HCT116 (cell line): Measurements from ENCODE around the gene FBXW4. TPM values are rescaled to one million over a fixed set of nuclear protein-coding genes. Genes with fewer than 3 reads are reported as not detected.

Experiments used
- ATAC-seq: fragments of 200-7000 bp; cut with Tn5 transposase; 2 replicates; pipeline ENCODE4 v1.9.1; 2020; ENCODE audit warnings: mild to moderate bottlenecking, moderate library complexity
- BruUV-seq: library from RNA; stranded (reverse); fragments of 400-500 nt; replicated peaks from 2 replicates; lab custom pipeline; 2021; lab: Mats Ljungman, UMichigan
- CTCF ChIA-PET: fragments of 300-600 bp; sonication (Branson Sonifier 250); formaldehyde crosslinking; loops from one replicate; lab custom pipeline; 2021; ENCODE audit warnings: antibody characterized with exemption; lab: Charles Lee
- POLR2A ChIA-PET: fragments of 300-600, 350-600 bp; sonication (Branson Sonifier 250); formaldehyde crosslinking; loops from one replicate; lab custom pipeline; 2021; ENCODE audit warnings: antibody characterized with exemption; lab: Charles Lee
- RAD21 ChIA-PET, 2 experiments: fragments of 300-600 bp; sonication (Branson Sonifier 250); formaldehyde crosslinking; loops; one replicate each; lab custom pipeline; 2023; ENCODE audit warnings: low total read pairs in 2 of 2; ENCODE audit not compliant: uncharacterized antibody in 2 of 2, unreplicated experiment in 2 of 2, low non-redundant PET in 1 of 2; lab: Charles Lee
- DNase-seq: peaks from one replicate; pipeline ENCODE4 v3.0.0-alpha.2; 2010; ENCODE audit warnings: low read depth, low spot score
- H2AFZ ChIP-seq: fragments of 200-600 bp; shearing (Covaris generic), sonication (generic); 2 replicates; pipeline ENCODE4 v1.6.1; 2017; ENCODE audit warnings: low read depth, mixed run types, mixed read lengths, antibody characterized with exemption, low read length; ENCODE audit not compliant: poor library complexity, severe bottlenecking
- H3K27ac ChIP-seq: 2 replicates; pipeline ENCODE4 v1.5.1; 2012; ENCODE audit warnings: low read depth, low read length
- H3K27me3 ChIP-seq: fragments of 200-600 bp; sonication (generic); 2 replicates; pipeline ENCODE4 v1.6.1; 2016; ENCODE audit warnings: mixed run types, low read length, mixed read lengths; ENCODE audit not compliant: insufficient read depth
- H3K36me3 ChIP-seq, 2 experiments: fragments of 200-500 bp in 1 of 2; fragments of 200-600 bp in 1 of 2; sonication (Bioruptor generic) in 1 of 2; sonication (generic) in 1 of 2; 2 replicates each; pipeline versions ENCODE4 v1.5.1 to v1.6.1; 2014 to 2016; ENCODE audit warnings: low read length in 2 of 2, inconsistent platforms in 1 of 2, mixed read lengths in 1 of 2, mixed run types in 1 of 2; ENCODE audit not compliant: insufficient read depth in 2 of 2, control insufficient read depth in 1 of 2
- H3K4me1 ChIP-seq, 2 experiments: fragments of 200-600 bp in 1 of 2; sonication (generic) in 1 of 2; 2 replicates each; pipeline versions ENCODE4 v1.5.1 to v1.6.1; 2012 to 2017; ENCODE audit warnings: low read length in 2 of 2, inconsistent platforms in 1 of 2, mild to moderate bottlenecking in 1 of 2, mixed read lengths in 1 of 2, mixed run types in 1 of 2, moderate library complexity in 1 of 2; ENCODE audit not compliant: insufficient read depth in 2 of 2, control insufficient read depth in 1 of 2
- H3K4me2 ChIP-seq: fragments of 200-600 bp; sonication (generic); 2 replicates; pipeline ENCODE4 v1.6.1; 2017; ENCODE audit warnings: mixed run types, low read length, mixed read lengths
- H3K4me3 ChIP-seq, 2 experiments: fragments of 200-600 bp in 1 of 2; sonication (generic) in 1 of 2; replicated peaks in 1 of 2; 2 replicates each; pipeline ENCODE4 v1.5.1; 2011 to 2016; ENCODE audit warnings: low read length in 2 of 2, control low read depth in 1 of 2, low read depth in 1 of 2, mild to moderate bottlenecking in 1 of 2, mixed read lengths in 1 of 2, mixed run types in 1 of 2
- H3K79me2 ChIP-seq: fragments of 200-600 bp; sonication (generic); 2 replicates; pipeline ENCODE4 v1.6.1; 2017; ENCODE audit warnings: mild to moderate bottlenecking, mixed run types, low read length, moderate library complexity, mixed read lengths; ENCODE audit not compliant: insufficient read depth
- H3K9ac ChIP-seq: fragments of 200-600 bp; sonication (generic); 2 replicates; pipeline ENCODE4 v1.6.1; 2016; ENCODE audit warnings: low read length, mixed read lengths
- H3K9me2 ChIP-seq: fragments of 200-600 bp; sonication (generic), shearing (Covaris generic); 2 replicates; pipeline ENCODE4 v1.6.1; 2017; ENCODE audit warnings: mixed run types, mild to moderate bottlenecking, moderate library complexity; ENCODE audit not compliant: insufficient read depth
- H3K9me3 ChIP-seq, 2 experiments: fragments of 200-500 bp in 1 of 2; fragments of 200-600 bp in 1 of 2; sonication (Bioruptor generic) in 1 of 2; sonication (generic) in 1 of 2; 2 replicates each; pipeline ENCODE4 v1.6.1; 2014 to 2017; ENCODE audit warnings: low read length in 2 of 2, mixed read lengths in 2 of 2, inconsistent platforms in 1 of 2, low read depth in 1 of 2, mild to moderate bottlenecking in 1 of 2, mixed run types in 1 of 2, moderate library complexity in 1 of 2; ENCODE audit not compliant: control insufficient read depth in 1 of 2, insufficient read depth in 1 of 2
- H4K20me1 ChIP-seq: fragments of 200-600 bp; sonication (generic), shearing (Covaris generic); 2 replicates; pipeline ENCODE4 v1.6.1; 2017; ENCODE audit warnings: mixed run types, mild to moderate bottlenecking, moderate library complexity; ENCODE audit not compliant: insufficient read depth
- ATF3 ChIP-seq: IDR thresholded peaks from 2 replicates; pipeline ENCODE4 v1.6.1; 2012
- CBX3 ChIP-seq: IDR thresholded peaks from 2 replicates; pipeline ENCODE4 v1.6.1; 2012; ENCODE audit warnings: low read depth
- CEBPB ChIP-seq: IDR thresholded peaks from 2 replicates; pipeline ENCODE4 v1.6.1; 2012; ENCODE audit warnings: low read depth
- EGR1 ChIP-seq: IDR thresholded peaks from 2 replicates; pipeline ENCODE4 v1.6.1; 2012; ENCODE audit warnings: low read depth
- ELF1 ChIP-seq: IDR thresholded peaks from 2 replicates; pipeline ENCODE4 v1.6.1; 2012; ENCODE audit warnings: low read depth, borderline replicate concordance
- EZH2 ChIP-seq: fragments of 200-600 bp; sonication (generic); IDR thresholded peaks from 2 replicates; pipeline ENCODE4 v1.6.1; 2017; ENCODE audit warnings: antibody characterized with exemption, mixed run types
- EZH2phosphoT487 ChIP-seq: fragments of 200-600 bp; IDR thresholded peaks from 2 replicates; pipeline ENCODE4 v1.6.1; 2018; ENCODE audit warnings: antibody characterized with exemption, borderline replicate concordance
- FOSL1 ChIP-seq: IDR thresholded peaks from 2 replicates; pipeline ENCODE4 v1.6.1; 2012; ENCODE audit warnings: low read depth
- JUND ChIP-seq: IDR thresholded peaks from 2 replicates; pipeline ENCODE4 v1.6.1; 2012
- MAX ChIP-seq: IDR thresholded peaks from 2 replicates; pipeline ENCODE4 v1.6.1; 2012
- POLR2A ChIP-seq: IDR thresholded peaks from 2 replicates; pipeline ENCODE4 v1.7.0; 2011; ENCODE audit warnings: borderline replicate concordance; ENCODE audit not compliant: insufficient read depth, insufficient read length; ENCODE audit errors: extremely low read depth
- POLR2AphosphoS5 ChIP-seq: IDR thresholded peaks from 2 replicates; pipeline ENCODE4 v1.6.1; 2011; ENCODE audit warnings: mild to moderate bottlenecking, low read depth, low read length, moderate library complexity
- RAD21 ChIP-seq: IDR thresholded peaks from 2 replicates; pipeline ENCODE4 v1.6.1; 2012; ENCODE audit warnings: low read depth, mild to moderate bottlenecking
- SIN3A ChIP-seq: IDR thresholded peaks from 2 replicates; pipeline ENCODE4 v1.6.1; 2012; ENCODE audit warnings: low read depth
- SRF ChIP-seq: IDR thresholded peaks from 2 replicates; pipeline ENCODE4 v1.6.1; 2012; ENCODE audit warnings: low read depth
- TCF7L2 ChIP-seq: IDR thresholded peaks from 2 replicates; pipeline ENCODE4 v1.7.0; 2011; ENCODE audit warnings: borderline replicate concordance, inconsistent platforms; ENCODE audit not compliant: insufficient read depth, insufficient read length; ENCODE audit errors: extremely low read depth
- YY1 ChIP-seq: IDR thresholded peaks from 2 replicates; pipeline ENCODE4 v1.6.1; 2011; ENCODE audit warnings: low read length, low read depth, moderate library complexity, mild to moderate bottlenecking; ENCODE audit not compliant: insufficient replicate concordance; ENCODE audit errors: extremely low read depth
- ZBTB33 ChIP-seq: IDR thresholded peaks from 2 replicates; pipeline ENCODE4 v1.6.1; 2011; ENCODE audit warnings: mild to moderate bottlenecking, low read length, moderate library complexity; ENCODE audit not compliant: insufficient replicate concordance; ENCODE audit errors: extremely low read depth
- ZNF274 ChIP-seq: fragments of 200-500 bp; sonication (Bioruptor generic); IDR thresholded peaks from 2 replicates; pipeline ENCODE4 v1.6.1; 2014; ENCODE audit warnings: mild to moderate bottlenecking, low read depth, low read length, inconsistent platforms
- intact Hi-C: fragments of 100-400 bp; cut with micrococcal nuclease; formaldehyde crosslinking; loops from 2 replicates; pipeline ENCODE4 v1.10.0; 2022
- total RNA-seq: library from RNA; stranded (reverse); gene quantifications from one replicate; pipeline ENCODE4 v1.2.1, GENCODE V29; 2021; ENCODE audit not compliant: unreplicated experiment
- TF ChIP-seq, protein P1 (sequence below), 3 experiments: fragments of 200-600 bp in 1 of 3; sonication (generic) in 1 of 3; IDR thresholded peaks in 2 of 3; conservative IDR thresholded peaks in 1 of 3; 2 replicates each; pipeline ENCODE4 v1.5.1; 2012 to 2017; ENCODE audit warnings: low read depth in 2 of 3, low read length in 2 of 3, antibody characterized with exemption in 1 of 3, borderline replicate concordance in 1 of 3, control low read depth in 1 of 3, mild to moderate bottlenecking in 1 of 3, mixed read lengths in 1 of 3, mixed run types in 1 of 3, moderate library complexity in 1 of 3; ENCODE audit not compliant: insufficient read depth in 1 of 3

FBXW4 gene
- total RNA-seq, 1 experiment from 2014 or later = 35.3 TPM

GRCh38 chr10:101655570-101655969 is 39.4 kb downstream of the FBXW4 start (continued):
- TF ChIP-seq, protein P1, sequence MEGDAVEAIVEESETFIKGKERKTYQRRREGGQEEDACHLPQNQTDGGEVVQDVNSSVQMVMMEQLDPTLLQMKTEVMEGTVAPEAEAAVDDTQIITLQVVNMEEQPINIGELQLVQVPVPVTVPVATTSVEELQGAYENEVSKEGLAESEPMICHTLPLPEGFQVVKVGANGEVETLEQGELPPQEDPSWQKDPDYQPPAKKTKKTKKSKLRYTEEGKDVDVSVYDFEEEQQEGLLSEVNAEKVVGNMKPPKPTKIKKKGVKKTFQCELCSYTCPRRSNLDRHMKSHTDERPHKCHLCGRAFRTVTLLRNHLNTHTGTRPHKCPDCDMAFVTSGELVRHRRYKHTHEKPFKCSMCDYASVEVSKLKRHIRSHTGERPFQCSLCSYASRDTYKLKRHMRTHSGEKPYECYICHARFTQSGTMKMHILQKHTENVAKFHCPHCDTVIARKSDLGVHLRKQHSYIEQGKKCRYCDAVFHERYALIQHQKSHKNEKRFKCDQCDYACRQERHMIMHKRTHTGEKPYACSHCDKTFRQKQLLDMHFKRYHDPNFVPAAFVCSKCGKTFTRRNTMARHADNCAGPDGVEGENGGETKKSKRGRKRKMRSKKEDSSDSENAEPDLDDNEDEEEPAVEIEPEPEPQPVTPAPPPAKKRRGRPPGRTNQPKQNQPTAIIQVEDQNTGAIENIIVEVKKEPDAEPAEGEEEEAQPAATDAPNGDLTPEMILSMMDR (IDR thresholded peaks at IDR 0.05 in 2 of 3, conservative IDR thresholded peaks at IDR 0.05 in 1 of 3; ENCODE audit: borderline replicate concordance in 1 of 3, insufficient read depth in 1 of 3, low read depth in 2 of 3, low read length in 2 of 3) = no peak
- TF ChIP-seq EGR1 (no peak), CEBPB (no peak)

DNA sequence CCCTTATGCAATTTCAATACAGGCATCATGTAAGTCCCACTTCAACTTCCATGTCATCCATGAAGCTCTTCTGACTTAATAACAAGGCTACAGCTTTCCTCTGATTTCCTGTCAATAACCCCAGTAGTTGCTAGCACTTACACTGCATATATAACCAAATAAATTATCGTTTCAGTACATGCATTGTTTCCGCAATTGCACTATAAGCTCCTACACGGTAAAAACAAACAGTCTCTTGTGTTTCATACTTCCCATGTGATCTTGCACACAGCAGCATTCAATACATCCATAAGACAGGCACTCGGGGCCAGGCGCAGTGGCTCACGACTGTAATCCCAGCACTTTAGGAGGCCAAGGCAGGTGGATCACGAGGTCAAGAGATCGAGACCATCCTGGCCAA is 41.4 kb downstream of the FBXW4 start:
- Histone ChIP-seq H3K36me3 (no peaks in the 10 kb centered on the region), H3K79me2 (no peaks in the 10 kb centered on the region), H3K4me3 (no peak overlapping the region), H3K9me3 (no peaks in the 10 kb centered on the region), H3K4me2 (no peak overlapping the region), H2AFZ (no peak overlapping the region), H3K9me2 (no peaks in the 10 kb centered on the region), H3K9ac (no peak overlapping the region)
- ChIA-PET CTCF (no interaction called here), POLR2A (no interaction called here)
- no peak for ATAC-seq
- DNase-seq = no peak
- no TSS peak for BruUV-seq
- no peak for TF ChIP-seq CBX3
- no peak for TF ChIP-seq SRF
- TF ChIP-seq POLR2AphosphoS5 = no peak
- no peak for TF ChIP-seq FOSL1
- TF ChIP-seq JUND = no peak
- TF ChIP-seq, protein P1 (IDR thresholded peaks at IDR 0.05 in 2 of 3, conservative IDR thresholded peaks at IDR 0.05 in 1 of 3; ENCODE audit: borderline replicate concordance in 1 of 3, insufficient read depth in 1 of 3, low read depth in 2 of 3, low read length in 2 of 3) = no peak
- TF ChIP-seq YY1 = no peak
- no peak for TF ChIP-seq RAD21
- TF ChIP-seq EGR1 = no peak
- no peak for TF ChIP-seq POLR2A
- no peak for TF ChIP-seq TCF7L2
- no peak for TF ChIP-seq EZH2phosphoT487
- TF ChIP-seq ZBTB33 = no peak
- no peak for TF ChIP-seq CEBPB
- TF ChIP-seq SIN3A = no peak
- TF ChIP-seq EZH2 = no peak
- no peak for TF ChIP-seq ATF3
- TF ChIP-seq MAX = no peak
- no peak for TF ChIP-seq ZNF274
- TF ChIP-seq ELF1 = no peak
- TF ChIP-seq, all 23 proteins: peak for 0
- intact Hi-C loops = loop anchor here (2.0 kb wide), 1 partner anchor 77 kb away; no protein-coding TSS in a partner anchor
- no peak overlapping the region for H3K27ac ChIP-seq
- H4K20me1 ChIP-seq = no peaks in the 10 kb centered on the region
- RAD21 ChIA-PET = no interaction called here
- no peaks in the 10 kb centered on the region for H3K27me3 ChIP-seq
- no peaks in the 10 kb centered on the region for H3K4me1 ChIP-seq
